ENCODE measurements around the gene METTL25.
A peak's percentile ranks its signal among the peaks of the same experiment; 100 is the strongest.

METTL25 gene

GRCh38 chr12:82408844-82409243, 50.5 kb downstream of the METTL25 start:
- H3K79me1 ChIP-seq (replicated peaks; ENCODE audit: low read length, poor library complexity, severe bottlenecking), result no peaks in the 10 kb centered on the region
- no peak overlapping the region for H3K9ac ChIP-seq (ENCODE audit: low read length)
- H2AFZ ChIP-seq (ENCODE audit: low read depth, low read length), result no peak overlapping the region
- H2BK15ac ChIP-seq (ENCODE audit: low read depth, poor library complexity, severe bottlenecking), result no peak overlapping the region
- H3K18ac ChIP-seq (ENCODE audit: low read depth in 1 of 2, low read length in 2 of 2), result no peak overlapping the region
- no peak overlapping the region for H4K91ac ChIP-seq (ENCODE audit: low read length)
- H2BK120ac ChIP-seq (ENCODE audit: low read depth, low read length), result no peak overlapping the region
- no peak overlapping the region for H2BK5ac ChIP-seq (ENCODE audit: low read depth, low read length, poor library complexity, severe bottlenecking)
- H3K14ac ChIP-seq (ENCODE audit: low read length in 2 of 2), result no peak overlapping the region
- H3K4me2 ChIP-seq (ENCODE audit: low read length, poor library complexity, severe bottlenecking), result no peak overlapping the region
- no peaks in the 10 kb centered on the region for H3K36me3 ChIP-seq (ENCODE audit: control insufficient read depth in 1 of 2, insufficient read depth in 2 of 2, low read depth in 1 of 2, low read length in 2 of 2)
- no peak overlapping the region for H3K27ac ChIP-seq (ENCODE audit: low read length, poor library complexity, severe bottlenecking)
- no peak overlapping the region for H4K8ac ChIP-seq (ENCODE audit: low read length)
- no peaks in the 10 kb centered on the region for H3K27me3 ChIP-seq (ENCODE audit: control insufficient read depth in 1 of 2, insufficient read depth in 1 of 2, low read length in 2 of 2)
- H3K4me1 ChIP-seq (ENCODE audit: control insufficient read depth, insufficient read depth, low read depth, low read length), result no peaks in the 10 kb centered on the region
- H3K23ac ChIP-seq (ENCODE audit: low read length in 2 of 2), result no peak overlapping the region
- no peak for DNase-seq
- no CpG with 5 or more reads among the region's 1 CpG for WGBS
- H3K4me3 ChIP-seq (ENCODE audit: insufficient read depth in 1 of 2, low read depth in 1 of 2, low read length in 2 of 2), result no peak overlapping the region
- H2BK12ac ChIP-seq (ENCODE audit: low read length in 2 of 2), result no peak overlapping the region
- H3K9me3 ChIP-seq (ENCODE audit: control insufficient read depth, low read length), result no peaks in the 10 kb centered on the region
- no peak overlapping the region for H3K4ac ChIP-seq (ENCODE audit: low read depth in 1 of 2, low read length in 2 of 2)
- no peak overlapping the region for H2AK5ac ChIP-seq (ENCODE audit: low read length, severe bottlenecking)

- no peak overlapping the region for H3K14ac ChIP-seq (ENCODE audit: low read length in 2 of 2)
- no peak overlapping the region for H3K4me2 ChIP-seq (ENCODE audit: low read length, poor library complexity, severe bottlenecking)
Measured at GRCh38 chr12:82411546-82412230, 53.4 kb downstream of the METTL25 start.

DNA sequence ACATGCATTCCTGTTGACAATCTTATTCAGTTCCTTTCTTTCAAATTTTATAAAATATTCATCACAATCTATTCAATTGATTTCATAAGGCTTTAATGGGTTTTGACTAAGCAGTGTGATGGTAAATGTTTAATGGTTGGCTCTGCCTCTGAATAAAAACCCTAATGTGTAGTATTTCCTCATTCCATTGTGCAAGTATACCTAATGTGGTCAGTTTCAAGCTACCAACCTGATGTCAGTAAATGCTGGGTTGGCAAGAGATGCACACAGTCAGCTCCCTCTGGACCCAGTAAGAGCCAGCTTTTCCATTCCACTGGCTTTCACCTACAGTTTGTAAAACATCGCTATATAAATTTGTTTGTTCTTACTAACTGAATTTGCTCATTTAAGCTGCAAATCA, 53.9 kb downstream of the METTL25 start:
- H3K4me1 ChIP-seq (ENCODE audit: control insufficient read depth, insufficient read depth, low read depth, low read length), result no peaks in the 10 kb centered on the region
- no peak overlapping the region for H2BK12ac ChIP-seq (ENCODE audit: low read length in 2 of 2)
- no peak overlapping the region for H3K4me3 ChIP-seq (ENCODE audit: insufficient read depth in 1 of 2, low read depth in 1 of 2, low read length in 2 of 2)
- no peak overlapping the region for H3K23ac ChIP-seq (ENCODE audit: low read length in 2 of 2)
- no CpG with 5 or more reads among the region's 1 CpG for WGBS
- H4K8ac ChIP-seq (ENCODE audit: low read length), result no peak overlapping the region
- no peak overlapping the region for H4K91ac ChIP-seq (ENCODE audit: low read length)
- no peak overlapping the region for H2AFZ ChIP-seq (ENCODE audit: low read depth, low read length)
- no peak for DNase-seq
- H3K27ac ChIP-seq (ENCODE audit: low read length, poor library complexity, severe bottlenecking), result peak overlapping the region; percentile 87
- H3K4ac ChIP-seq (ENCODE audit: low read depth in 1 of 2, low read length in 2 of 2), result no peak overlapping the region
- H3K9me3 ChIP-seq (ENCODE audit: control insufficient read depth, low read length), result no peaks in the 10 kb centered on the region
- H2BK15ac ChIP-seq (ENCODE audit: low read depth, poor library complexity, severe bottlenecking), result no peak overlapping the region
- H2AK5ac ChIP-seq (ENCODE audit: low read length, severe bottlenecking), result no peak overlapping the region
- no peak overlapping the region for H3K9ac ChIP-seq (ENCODE audit: low read length)
- no peak overlapping the region for H2BK120ac ChIP-seq (ENCODE audit: low read depth, low read length)
- no peak overlapping the region for H2BK5ac ChIP-seq (ENCODE audit: low read depth, low read length, poor library complexity, severe bottlenecking)
- no peaks in the 10 kb centered on the region for H3K79me1 ChIP-seq (replicated peaks; ENCODE audit: low read length, poor library complexity, severe bottlenecking)
- H3K14ac ChIP-seq (ENCODE audit: low read length in 2 of 2), result no peak overlapping the region
- H3K4me2 ChIP-seq (ENCODE audit: low read length, poor library complexity, severe bottlenecking), result no peak overlapping the region
- no peaks in the 10 kb centered on the region for H3K27me3 ChIP-seq (ENCODE audit: control insufficient read depth in 1 of 2, insufficient read depth in 1 of 2, low read length in 2 of 2)
- no peaks in the 10 kb centered on the region for H3K36me3 ChIP-seq (ENCODE audit: control insufficient read depth in 1 of 2, insufficient read depth in 2 of 2, low read depth in 1 of 2, low read length in 2 of 2)
- H3K18ac ChIP-seq (ENCODE audit: low read depth in 1 of 2, low read length in 2 of 2), result no peak overlapping the region

More at GRCh38 chr12:82411546-82412230, 53.4 kb downstream of the METTL25 start:
- DNase-seq, result no peak
- Histone ChIP-seq H3K9ac (ENCODE audit: low read length) (no peak overlapping the region), H3K27ac (ENCODE audit: low read length, poor library complexity, severe bottlenecking) (peak overlapping the region; percentile 40), H3K4me1 (ENCODE audit: control insufficient read depth, insufficient read depth, low read depth, low read length) (no peaks in the 10 kb centered on the region), H3K4ac (ENCODE audit: low read depth in 1 of 2, low read length in 2 of 2) (no peak overlapping the region), H2BK12ac (ENCODE audit: low read length in 2 of 2) (no peak overlapping the region), H2BK5ac (ENCODE audit: low read depth, low read length, poor library complexity, severe bottlenecking) (no peak overlapping the region), H3K9me3 (ENCODE audit: control insufficient read depth, low read length) (no peaks in the 10 kb centered on the region), H3K23ac (ENCODE audit: low read length in 2 of 2) (no peak overlapping the region), H3K79me1 (replicated peaks; ENCODE audit: low read length, poor library complexity, severe bottlenecking) (no peaks in the 10 kb centered on the region), H4K91ac (ENCODE audit: low read length) (no peak overlapping the region), H3K4me3 (ENCODE audit: insufficient read depth in 1 of 2, low read depth in 1 of 2, low read length in 2 of 2) (no peak overlapping the region), H3K36me3 (ENCODE audit: control insufficient read depth in 1 of 2, insufficient read depth in 2 of 2, low read depth in 1 of 2, low read length in 2 of 2) (no peaks in the 10 kb centered on the region), H4K8ac (ENCODE audit: low read length) (no peak overlapping the region), H2AFZ (ENCODE audit: low read depth, low read length) (no peak overlapping the region), H2BK15ac (ENCODE audit: low read depth, poor library complexity, severe bottlenecking) (no peak overlapping the region), H3K27me3 (ENCODE audit: control insufficient read depth in 1 of 2, insufficient read depth in 1 of 2, low read length in 2 of 2) (no peaks in the 10 kb centered on the region), H2AK5ac (ENCODE audit: low read length, severe bottlenecking) (no peak overlapping the region), H2BK120ac (ENCODE audit: low read depth, low read length) (no peak overlapping the region), H3K18ac (ENCODE audit: low read depth in 1 of 2, low read length in 2 of 2) (no peak overlapping the region)
- WGBS, result no CpG with 5 or more reads among the region's 4 CpGs

GRCh38 chr12:82414044-82414443, 55.7 kb downstream of the METTL25 start:
- Histone ChIP-seq H4K8ac (ENCODE audit: low read length) (no peak overlapping the region), H3K27ac (ENCODE audit: low read length, poor library complexity, severe bottlenecking) (peak overlapping the region; percentile 84), H2AFZ (ENCODE audit: low read depth, low read length) (no peak overlapping the region), H3K4ac (ENCODE audit: low read depth in 1 of 2, low read length in 2 of 2) (no peak overlapping the region), H4K91ac (ENCODE audit: low read length) (no peak overlapping the region), H2BK120ac (ENCODE audit: low read depth, low read length) (no peak overlapping the region), H3K23ac (ENCODE audit: low read length in 2 of 2) (no peak overlapping the region), H3K79me1 (replicated peaks; ENCODE audit: low read length, poor library complexity, severe bottlenecking) (no peaks in the 10 kb centered on the region), H3K9ac (ENCODE audit: low read length) (no peak overlapping the region), H3K27me3 (ENCODE audit: control insufficient read depth in 1 of 2, insufficient read depth in 1 of 2, low read length in 2 of 2) (no peaks in the 10 kb centered on the region), H3K18ac (ENCODE audit: low read depth in 1 of 2, low read length in 2 of 2) (no peak overlapping the region), H3K36me3 (ENCODE audit: control insufficient read depth in 1 of 2, insufficient read depth in 2 of 2, low read depth in 1 of 2, low read length in 2 of 2) (no peaks in the 10 kb centered on the region), H3K4me3 (ENCODE audit: insufficient read depth in 1 of 2, low read depth in 1 of 2, low read length in 2 of 2) (no peak overlapping the region), H2BK12ac (ENCODE audit: low read length in 2 of 2) (no peak overlapping the region), H3K14ac (ENCODE audit: low read length in 2 of 2) (no peak overlapping the region), H2BK5ac (ENCODE audit: low read depth, low read length, poor library complexity, severe bottlenecking) (no peak overlapping the region), H3K4me2 (ENCODE audit: low read length, poor library complexity, severe bottlenecking) (no peak overlapping the region), H3K9me3 (ENCODE audit: control insufficient read depth, low read length) (no peaks in the 10 kb centered on the region), H3K4me1 (ENCODE audit: control insufficient read depth, insufficient read depth, low read depth, low read length) (no peaks in the 10 kb centered on the region), H2BK15ac (ENCODE audit: low read depth, poor library complexity, severe bottlenecking) (no peak overlapping the region), H2AK5ac (ENCODE audit: low read length, severe bottlenecking) (no peak overlapping the region)
- WGBS, result 100% methylated on average over 2 of the region's 2 CpGs
- no peak for DNase-seq
